Right ventricle myocardium superior (tissue), 1 donor: ENCODE results near the gene NUB1. TPM values are rescaled to one million over a fixed set of nuclear protein-coding genes. Genes with fewer than 3 reads are reported as not detected.
"Not testable (repeated sequence)": the region's sequence is repeated elsewhere in the genome, so short reads cannot be mapped to it uniquely, and the experiment has no call there.

Experiments used
- ATAC-seq: fragments of 200-7000 bp; cut with Tn5 transposase; one replicate; pipeline ENCODE4 v1.9.1; 2020; ENCODE audit warnings: mild to moderate bottlenecking; ENCODE audit not compliant: poor library complexity
- DNase-seq: peaks from one replicate; pipeline ENCODE4 v3.0.0-alpha.2; 2020
- intact Hi-C: fragments of 100-400 bp; cut with DNase I; formaldehyde crosslinking; loops from one replicate; pipeline ENCODE4 v1.11.2; 2022
- long read RNA-seq: library from polyadenylated mRNA; unstranded; transcript quantifications from one replicate; pipeline ENCODE4 v2.0.0, GENCODE V29; 2021
- total RNA-seq: library from RNA; stranded (reverse); fragmentation: NEBNext Ultra II Directional; extraction: Animal tissue kit (Norgen Biotek cat#: 25700); gene quantifications from one replicate; pipeline ENCODE4 v1.2.1, GENCODE V29; 2021
- donor health status: DM: no; HTN: yes; CAD: no; lungs with severe emphysema.

NUB1 gene, protein sequence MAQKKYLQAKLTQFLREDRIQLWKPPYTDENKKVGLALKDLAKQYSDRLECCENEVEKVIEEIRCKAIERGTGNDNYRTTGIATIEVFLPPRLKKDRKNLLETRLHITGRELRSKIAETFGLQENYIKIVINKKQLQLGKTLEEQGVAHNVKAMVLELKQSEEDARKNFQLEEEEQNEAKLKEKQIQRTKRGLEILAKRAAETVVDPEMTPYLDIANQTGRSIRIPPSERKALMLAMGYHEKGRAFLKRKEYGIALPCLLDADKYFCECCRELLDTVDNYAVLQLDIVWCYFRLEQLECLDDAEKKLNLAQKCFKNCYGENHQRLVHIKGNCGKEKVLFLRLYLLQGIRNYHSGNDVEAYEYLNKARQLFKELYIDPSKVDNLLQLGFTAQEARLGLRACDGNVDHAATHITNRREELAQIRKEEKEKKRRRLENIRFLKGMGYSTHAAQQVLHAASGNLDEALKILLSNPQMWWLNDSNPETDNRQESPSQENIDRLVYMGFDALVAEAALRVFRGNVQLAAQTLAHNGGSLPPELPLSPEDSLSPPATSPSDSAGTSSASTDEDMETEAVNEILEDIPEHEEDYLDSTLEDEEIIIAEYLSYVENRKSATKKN
- total RNA-seq, result 30.8 TPM
- long read RNA-seq, transcript NUB1-203 (9 exons, 1,703 nt), result minor isoform, 12 of 49 reads
- long read RNA-seq, transcript NUB1-201 (15 exons, 3,180 nt), result major isoform, 13 of 49 reads
- long read RNA-seq, partial matches to known transcripts, result 5 of 49 reads
- long read RNA-seq, other reads (novel, unspliced or antisense), result 16 of 49 reads

DNA sequence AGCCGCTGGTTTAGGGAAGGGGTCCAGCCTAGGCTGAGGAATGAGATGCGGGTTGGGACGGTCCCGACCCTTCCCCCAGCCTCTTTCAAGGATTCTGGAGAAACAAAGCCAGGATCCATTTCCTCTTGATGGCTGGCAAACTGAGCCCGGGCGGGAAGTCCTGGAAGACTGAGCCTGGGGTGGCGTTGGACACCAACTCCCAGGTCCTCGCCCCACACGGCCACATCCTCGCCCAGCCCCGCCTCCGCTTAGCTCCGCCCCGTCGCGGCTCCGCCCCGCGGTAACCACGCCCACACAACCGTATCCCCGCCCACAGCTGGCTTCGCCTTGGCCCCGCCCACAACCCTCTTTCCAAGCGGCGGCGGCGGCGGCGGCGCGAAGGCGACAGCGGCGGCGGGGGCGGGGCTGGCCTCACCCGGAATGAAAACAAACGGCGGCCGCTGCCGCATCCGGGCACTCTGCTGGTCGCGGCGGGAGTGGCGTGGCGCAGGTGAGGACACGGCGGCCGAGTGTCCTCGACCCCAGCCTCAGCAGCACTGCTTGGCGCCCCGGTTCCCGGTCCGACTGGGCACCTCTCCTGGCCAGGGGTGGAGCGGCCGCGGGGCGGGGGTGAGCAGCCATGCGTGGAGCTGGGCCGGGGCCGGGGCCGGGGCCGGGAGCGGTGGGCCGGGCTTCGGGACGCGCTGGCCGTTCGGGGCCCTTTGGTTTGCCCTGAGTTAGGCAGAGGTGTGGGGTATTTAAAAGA, at the start of gene NUB1:
Gene NUB1 (plus strand): TSS at position 456 of the 745 bp plus-strand sequence. CDS start 3,538 bp downstream, outside the sequence.
- intact Hi-C loops, result no loop called here
- ATAC-seq (peak; percentile 100), DNase-seq (peak; percentile 96)

DNA sequence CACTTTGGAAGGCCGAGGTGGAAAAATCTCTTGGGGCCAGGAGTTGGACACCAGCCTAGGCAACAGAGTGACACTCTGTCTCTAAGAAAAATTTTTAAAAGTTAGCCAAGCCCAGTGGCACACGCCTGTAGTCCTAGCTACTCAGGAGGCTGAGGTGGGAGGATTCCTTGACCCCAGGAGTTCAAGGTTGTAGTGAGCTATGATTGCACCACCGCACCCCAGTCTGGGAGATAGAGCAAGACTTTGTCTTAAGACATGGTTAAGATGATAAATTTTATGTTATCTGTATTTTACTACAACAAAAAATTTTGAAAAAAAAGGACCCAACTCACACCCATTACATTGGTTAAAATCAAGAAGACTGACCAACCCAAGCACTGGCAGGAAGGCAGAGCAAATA, 48.8 kb upstream of the NUB1 start:
- intact Hi-C loops, result no loop called here
- ATAC-seq, result no peak
- DNase-seq, result no peak

DNA sequence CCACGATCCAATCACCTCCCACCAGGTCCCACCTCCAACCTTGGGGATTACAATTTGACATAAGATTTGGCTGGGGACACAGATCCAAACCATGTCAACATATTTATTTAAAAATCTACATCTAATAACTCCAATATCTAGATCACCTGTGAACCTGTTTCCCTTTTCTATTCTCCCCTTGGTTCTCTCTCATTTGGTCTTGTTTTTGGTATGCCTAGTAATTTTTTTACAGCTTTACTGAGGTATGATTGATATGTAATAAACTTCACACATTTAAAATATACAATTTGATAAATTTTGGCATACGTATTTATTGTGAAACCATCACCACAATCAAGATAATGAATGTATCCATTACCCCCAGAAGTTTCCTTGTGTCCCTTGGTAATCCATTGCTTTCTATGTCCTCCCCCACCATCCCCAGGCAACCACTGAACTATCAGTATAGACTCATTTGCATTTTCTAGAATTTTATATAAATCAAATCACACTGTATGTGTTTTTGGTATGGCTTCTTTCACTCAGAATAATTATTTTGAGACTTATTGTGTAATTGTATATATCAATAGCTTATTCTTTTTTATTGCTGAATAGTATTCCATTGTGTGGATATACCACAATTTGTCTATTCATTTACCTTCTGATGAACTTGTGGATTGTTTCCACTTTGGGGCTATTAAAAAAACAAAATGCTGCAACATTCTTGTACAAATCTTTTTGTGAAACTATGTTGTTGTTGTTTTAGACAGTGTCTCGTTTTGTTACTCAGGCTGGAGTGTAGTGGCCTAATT, 45.2 kb upstream of the NUB1 start:
- DNase-seq (no peak), ATAC-seq (no peak)
- intact Hi-C loops, result no loop called here

DNA sequence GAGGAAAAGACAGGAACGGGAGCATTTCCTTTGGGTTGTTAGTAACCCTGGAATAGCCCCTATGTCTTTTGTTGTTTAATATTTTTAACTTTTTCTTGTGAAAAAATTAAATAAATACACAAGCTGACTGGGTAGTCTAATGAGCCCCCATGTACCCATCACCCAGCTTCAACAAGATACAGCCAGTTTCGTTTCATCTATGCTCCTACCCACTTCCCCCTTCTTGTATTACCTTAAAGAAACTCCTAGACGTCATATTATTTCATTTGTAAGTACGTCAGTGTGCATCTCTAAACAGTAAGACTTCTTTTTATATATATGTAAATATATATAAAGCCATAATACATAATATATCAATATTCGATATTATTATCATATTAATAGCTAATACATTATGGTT, 42.8 kb upstream of the NUB1 start:
- no peak for ATAC-seq
- intact Hi-C loops, result no loop called here
- DNase-seq, result no peak

DNA sequence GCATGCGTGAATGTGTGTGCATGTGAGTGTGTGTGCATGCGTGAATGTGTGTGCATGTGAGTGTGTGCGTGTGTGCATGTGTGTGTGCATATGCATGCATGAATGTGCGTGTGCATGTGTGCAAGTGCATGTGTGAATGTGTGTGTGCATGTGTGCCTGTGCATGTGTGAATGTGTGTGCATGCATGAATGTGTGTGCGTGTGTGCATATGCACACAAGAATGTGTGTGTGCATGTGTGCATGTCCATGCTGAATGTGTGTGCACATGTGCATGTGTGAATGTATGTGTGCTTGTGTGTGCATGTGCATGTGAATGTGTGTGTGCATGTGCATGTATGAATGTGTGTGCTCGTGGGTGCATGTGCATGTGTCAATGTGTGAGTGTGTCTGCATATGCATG, 42.1 kb upstream of the NUB1 start:
- DNase-seq, result no peak
- intact Hi-C loops, result no loop called here
- no peak for ATAC-seq

DNA sequence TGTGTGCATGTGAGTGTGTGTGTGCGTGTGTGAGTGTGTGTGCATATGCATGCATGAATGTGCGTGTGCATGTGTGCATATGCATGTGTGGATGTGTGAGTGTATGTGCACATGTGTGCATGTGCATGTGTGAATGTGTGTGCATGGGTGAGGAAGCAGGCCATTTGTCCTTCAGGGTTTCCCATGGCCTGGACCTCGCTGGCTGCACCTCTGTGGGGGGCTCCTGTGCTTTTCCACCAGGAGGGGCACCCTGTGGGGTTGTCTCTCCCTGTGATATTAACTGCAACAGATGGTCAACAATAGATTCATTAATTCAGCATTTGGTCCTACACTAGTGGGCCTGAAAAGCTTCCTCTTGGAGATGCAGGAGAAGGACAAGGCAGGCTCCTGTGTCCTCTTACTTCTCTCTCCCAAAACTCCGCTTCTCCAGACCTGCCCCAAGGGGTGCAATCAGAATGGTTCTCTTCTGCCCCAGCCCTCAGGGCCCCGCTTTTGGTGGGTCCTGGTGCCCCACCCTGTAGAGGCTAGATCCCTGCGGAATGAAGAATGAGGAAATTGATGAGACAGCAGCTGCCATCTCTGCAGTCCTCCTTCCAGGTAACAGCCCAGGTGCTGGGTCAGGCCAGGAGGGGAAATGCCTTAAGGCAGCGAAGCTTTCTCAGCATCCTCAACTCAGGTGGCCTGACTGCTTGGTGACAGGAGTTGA, 41.5 kb upstream of the NUB1 start:
- intact Hi-C loops, result loop anchor here (5.0 kb wide), 2 partner anchors 53 to 178 kb away; partner anchors contain the start of gene SMARCD3
- no peak for ATAC-seq

DNA sequence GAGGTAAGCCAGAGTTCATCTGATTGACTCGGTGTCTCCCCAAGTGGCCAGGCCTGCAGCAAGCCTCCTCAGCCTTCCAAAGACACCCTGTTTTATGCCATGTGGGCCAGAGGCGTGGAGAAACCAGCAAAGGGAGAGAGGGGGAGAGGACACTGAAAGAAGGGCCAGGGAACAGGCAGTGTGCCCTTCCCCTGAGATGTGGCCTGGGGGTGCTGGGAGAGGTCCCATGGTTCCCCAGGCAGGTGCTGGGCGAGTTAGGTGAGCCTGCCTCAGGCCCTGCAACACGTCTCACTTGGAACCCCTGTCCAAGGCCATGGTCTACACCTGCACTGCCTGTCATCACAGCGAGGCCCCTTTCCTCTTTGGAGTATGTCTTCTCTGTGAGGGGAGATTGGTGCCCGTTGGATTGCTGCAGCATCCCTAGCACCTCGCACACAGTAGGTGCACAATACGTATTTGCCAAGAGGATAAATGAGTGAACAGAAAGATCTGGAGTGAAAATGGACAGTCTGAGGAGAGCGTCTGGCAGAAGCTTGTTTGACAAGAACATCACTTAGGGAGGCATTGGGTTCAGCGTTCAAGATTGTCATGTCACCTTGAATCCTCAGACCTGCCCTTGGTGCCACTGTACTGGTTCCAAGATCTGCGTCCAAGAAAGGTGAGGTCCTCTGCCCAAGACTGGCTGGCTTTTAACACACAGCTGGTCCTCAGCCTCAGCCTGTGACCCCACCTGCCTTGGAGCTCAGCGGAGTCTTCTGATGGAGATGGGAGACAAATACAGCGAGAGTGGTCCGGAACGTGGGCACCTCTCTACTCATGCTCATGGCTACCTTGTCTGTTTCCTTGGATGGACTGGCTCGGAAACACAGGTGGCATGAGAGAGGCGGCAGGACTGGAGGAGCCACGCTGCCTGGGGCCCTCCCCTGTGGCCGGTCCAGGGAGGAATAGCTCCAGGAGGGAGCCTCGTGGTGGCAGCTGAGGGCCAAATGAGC, 39.8 kb upstream of the NUB1 start:
- intact Hi-C loops, result loop anchor here (5.0 kb wide), 2 partner anchors 54 to 179 kb away; partner anchors contain the start of gene SMARCD3
- DNase-seq (no peak), ATAC-seq (no peak)

More for the DNA sequence above, 41.5 kb upstream of the NUB1 start:
- no peak for DNase-seq

DNA sequence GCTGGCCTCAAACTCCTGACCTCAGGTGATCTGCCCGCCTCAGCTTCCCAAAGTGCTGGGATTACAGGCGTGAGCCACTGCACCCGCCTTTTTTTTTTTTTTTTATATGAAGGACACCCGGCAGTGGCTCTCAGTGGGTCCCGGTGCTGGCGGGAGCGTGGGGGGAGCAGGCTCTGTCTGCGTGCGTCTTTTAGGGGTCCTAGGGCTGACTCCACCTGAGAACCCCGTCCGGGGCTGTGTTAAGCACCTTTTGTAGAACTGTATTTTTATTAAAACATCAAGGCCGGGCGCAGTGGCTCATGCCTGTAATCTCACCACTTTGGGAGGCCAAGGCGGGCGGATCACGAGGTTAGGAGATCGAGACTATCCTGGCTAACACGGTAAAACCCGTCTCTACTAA, 37.4 kb upstream of the NUB1 start:
- ATAC-seq, DNase-seq: not testable (repeated sequence)
- intact Hi-C loops, result loop anchor here (5.0 kb wide), 2 partner anchors 57 to 182 kb away; partner anchors contain the start of gene SMARCD3

DNA sequence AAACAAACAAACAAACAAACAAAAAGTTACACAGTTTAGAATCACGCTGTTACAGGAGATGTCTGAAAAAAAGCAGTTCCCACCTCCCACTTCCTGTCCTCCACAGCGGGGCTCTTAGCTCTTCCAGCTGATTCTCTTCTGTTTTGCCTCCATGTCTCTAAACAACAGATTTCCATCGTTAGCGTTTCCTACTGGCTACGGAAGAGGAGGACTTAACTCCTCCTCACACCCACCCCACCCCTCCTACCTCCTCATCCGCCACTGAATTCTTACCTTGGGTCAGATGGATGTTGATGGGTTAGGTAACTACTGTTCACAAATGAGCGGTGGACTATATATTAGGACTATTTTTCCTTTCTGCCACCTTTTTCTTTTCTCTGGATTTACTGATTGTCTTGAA, 36.8 kb upstream of the NUB1 start:
- peak; percentile 12 for ATAC-seq
- intact Hi-C loops, result loop anchor here (5.0 kb wide), 2 partner anchors 58 to 183 kb away; partner anchors contain the start of gene SMARCD3
- no peak for DNase-seq

DNA sequence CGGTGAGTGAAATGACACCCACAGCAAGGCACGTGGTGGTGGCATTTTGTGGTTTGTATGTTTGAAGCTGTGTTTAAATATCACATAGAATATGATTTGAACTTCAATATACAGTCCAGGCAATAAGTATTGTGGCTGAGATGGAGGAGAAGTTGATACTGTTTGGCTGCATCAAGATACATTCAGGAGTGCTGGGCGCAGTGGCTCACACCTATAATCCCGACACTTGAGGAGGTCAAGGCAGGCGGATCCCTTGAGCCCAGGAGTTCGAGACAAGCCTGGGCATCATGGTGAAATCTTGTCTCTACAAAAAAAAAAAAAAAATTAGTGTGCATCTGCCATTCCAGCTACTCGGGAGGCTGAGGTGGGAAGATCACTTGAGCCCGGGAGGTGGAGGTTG, 35.2 kb upstream of the NUB1 start:
- intact Hi-C loops, result no loop called here
- no peak for DNase-seq
- ATAC-seq, result no peak

DNA sequence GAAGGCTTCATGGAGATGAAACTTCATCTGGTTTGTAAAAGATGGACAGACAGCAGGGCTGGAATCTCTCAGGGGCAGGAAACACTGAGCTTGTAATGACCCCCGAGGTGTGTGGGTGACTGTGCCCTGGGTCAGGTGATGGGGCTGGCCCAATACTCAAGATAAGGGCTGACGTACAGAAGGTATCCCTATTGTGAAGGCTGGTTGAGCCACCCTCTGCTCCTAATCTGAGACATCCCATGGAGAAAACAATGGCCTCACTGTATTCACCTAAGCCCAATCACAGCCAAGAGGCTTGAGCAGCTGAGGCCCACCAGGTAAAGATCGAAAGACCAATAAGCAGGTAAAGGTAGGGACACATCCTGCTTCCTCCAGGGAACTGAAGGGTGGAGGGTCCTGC, 34.8 kb upstream of the NUB1 start:
- DNase-seq, result no peak
- intact Hi-C loops, result no loop called here
- no peak for ATAC-seq

DNA sequence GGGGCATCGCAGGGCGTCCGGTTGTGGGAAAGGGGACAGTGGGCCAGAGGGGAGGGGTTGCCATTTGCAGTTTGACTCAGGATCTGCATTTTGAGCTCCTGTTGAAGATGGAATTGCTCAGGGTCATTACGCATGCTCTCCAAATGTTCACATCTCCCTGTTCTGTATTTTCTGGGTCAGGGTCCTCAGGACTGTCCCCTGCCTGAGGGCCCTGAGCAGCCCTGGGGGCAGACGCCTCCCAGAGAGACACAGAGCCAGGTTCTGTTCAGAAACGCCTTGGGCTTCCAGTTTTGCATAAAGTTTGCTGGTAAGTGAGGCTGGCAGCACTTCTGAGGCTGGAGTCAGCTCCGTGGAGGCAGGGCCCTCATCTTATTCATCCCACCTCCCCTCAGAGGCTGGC, 34.1 kb upstream of the NUB1 start:
- DNase-seq, result no peak

DNA sequence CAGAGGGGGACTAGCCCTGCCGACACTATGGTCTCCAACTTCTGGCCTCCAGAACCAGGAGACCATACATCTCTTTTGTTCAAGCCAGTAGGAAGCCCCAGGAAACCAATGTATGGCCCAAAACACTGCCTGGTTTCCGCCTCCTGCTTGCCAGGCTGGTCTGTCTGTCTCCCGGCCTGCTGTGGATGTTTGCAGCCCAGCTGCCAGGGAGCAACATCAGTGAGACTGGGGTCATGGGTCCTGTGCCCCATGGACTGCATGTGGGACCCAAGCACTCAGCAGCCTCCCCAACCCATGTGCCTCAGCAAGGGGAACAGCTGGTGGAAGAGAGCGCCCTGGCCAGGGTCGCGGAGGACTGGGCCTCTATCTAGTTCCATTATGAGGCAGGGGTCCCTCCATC, 33.4 kb upstream of the NUB1 start:
- intact Hi-C loops, result no loop called here

More for the DNA sequence above, 34.1 kb upstream of the NUB1 start:
- intact Hi-C loops, result no loop called here
- no peak for ATAC-seq

DNA sequence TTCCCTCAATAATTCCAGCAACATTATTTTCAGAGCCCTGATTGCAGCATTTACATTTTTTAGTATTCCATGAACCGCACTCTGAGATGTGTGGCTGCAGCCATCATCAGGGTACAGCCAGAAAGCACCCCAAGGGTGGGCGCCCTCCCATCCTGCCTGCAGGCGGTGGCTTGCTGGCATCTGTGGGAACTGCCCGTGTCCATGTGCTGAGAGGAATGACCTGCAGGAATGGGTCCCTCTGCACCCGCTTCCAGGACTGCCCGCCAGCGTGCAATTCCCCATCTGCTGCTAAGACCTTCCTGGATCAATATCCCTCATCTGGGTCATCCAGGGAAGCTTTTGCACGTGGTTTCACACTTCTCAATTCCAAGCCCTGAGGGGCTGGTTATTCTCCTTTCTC, 32.8 kb upstream of the NUB1 start:
- intact Hi-C loops, result no loop called here
- DNase-seq (no peak), ATAC-seq (no peak)

More for the DNA sequence above, 33.4 kb upstream of the NUB1 start:
- DNase-seq, result no peak
- no peak for ATAC-seq

DNA sequence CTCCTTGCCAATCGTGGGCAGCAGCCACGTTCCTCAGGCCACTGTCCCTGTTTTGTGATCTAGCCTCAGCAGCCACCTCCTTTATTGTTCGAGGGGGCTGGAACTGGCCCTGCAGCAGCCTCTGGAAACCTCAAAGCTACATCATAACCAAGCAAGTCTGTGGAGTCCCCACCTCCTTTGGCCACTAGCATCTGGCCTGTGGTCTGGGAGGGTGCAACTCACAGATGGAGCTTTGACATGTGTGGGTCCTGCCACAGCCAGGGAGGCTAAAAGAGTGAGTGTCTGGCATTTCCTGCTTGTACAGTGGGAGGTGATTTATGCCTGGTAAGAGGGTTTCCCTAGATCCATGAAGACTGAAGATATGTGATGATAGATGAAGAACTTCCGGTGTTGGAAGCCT, 32.3 kb upstream of the NUB1 start:
- DNase-seq (no peak), ATAC-seq (no peak)

DNA sequence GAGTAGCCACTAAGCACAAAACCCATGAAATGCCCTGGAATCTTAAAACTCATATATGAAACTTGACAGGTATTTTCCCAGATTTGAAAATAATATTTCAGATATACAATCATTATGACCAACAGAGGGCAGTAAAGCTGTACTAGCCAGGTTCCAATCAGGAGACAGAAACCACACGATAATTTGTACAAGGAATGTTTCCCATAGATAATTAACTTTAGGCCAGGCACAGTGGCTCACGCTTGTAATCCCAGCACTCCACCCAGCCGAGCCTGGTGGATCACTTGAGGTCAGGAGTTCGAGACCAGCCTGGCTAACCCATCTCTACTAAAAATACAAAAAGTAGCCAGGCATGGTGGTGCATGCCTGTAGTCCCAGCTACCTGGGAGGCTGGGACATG, 31.0 kb upstream of the NUB1 start:
- DNase-seq (no peak), ATAC-seq (no peak)
- intact Hi-C loops, result no loop called here

More for the DNA sequence above, 32.3 kb upstream of the NUB1 start:
- intact Hi-C loops, result no loop called here
